ENCODE data around the gene MOB1B. TPM values are rescaled to one million over a fixed set of nuclear protein-coding genes. Genes with fewer than 3 reads are reported as not detected.

The MOB1B gene
- total RNA-seq, 1 experiment from 2014 or later = 14.5 TPM

- TF ChIP-seq EZH2 (IDR thresholded peaks at IDR 0.05; ENCODE audit: low read depth) = no peak
- TF ChIP-seq CTCF (conservative IDR thresholded peaks at IDR 0.05) = no peak
- DNase-seq = no peak
- no TSS peak for BruUV-seq (replicated peaks)
- Histone ChIP-seq H3K27me3 (ENCODE audit: insufficient read depth, low read depth) (no peaks in the 10 kb centered on the region), H3K4me1 (replicated peaks; ENCODE audit: insufficient read depth) (no peaks in the 10 kb centered on the region), H3K79me2 (ENCODE audit: low read depth) (no peaks in the 10 kb centered on the region), H4K20me1 (ENCODE audit: insufficient read depth) (no peaks in the 10 kb centered on the region), H3K9me2 (ENCODE audit: insufficient read depth) (no peaks in the 10 kb centered on the region), H3K4me2 (no peak overlapping the region), H3K4me3 (no peak overlapping the region), H3K9me3 (ENCODE audit: insufficient read depth, low read depth) (no peaks in the 10 kb centered on the region), H2AFZ (no peak overlapping the region), H3K27ac (no peak overlapping the region), H3F3A (ENCODE audit: insufficient read depth, low read depth) (no peaks in the 10 kb centered on the region), H3K36me3 (ENCODE audit: low read depth) (no peaks in the 10 kb centered on the region)
- POLR2A ChIA-PET (ENCODE audit: unreplicated experiment) = no interaction called here
- CTCF ChIA-PET = no interaction called here
- intact Hi-C loops (cut with micrococcal nuclease; ENCODE audit: unreplicated experiment) = no loop called here
These were observed 33.0 kb downstream of the MOB1B start for GRCh38 chr4:70935038-70935695.

GRCh38 chr4:70936200-70936787 is 34.1 kb downstream of the MOB1B start:
- no peaks in the 10 kb centered on the region for H3K36me3 ChIP-seq (ENCODE audit: low read depth)
- H3K9me2 ChIP-seq (ENCODE audit: insufficient read depth) = no peaks in the 10 kb centered on the region
- no peak overlapping the region for H2AFZ ChIP-seq
- no peaks in the 10 kb centered on the region for H3K27me3 ChIP-seq (ENCODE audit: insufficient read depth, low read depth)
- H3K9me3 ChIP-seq (ENCODE audit: insufficient read depth, low read depth) = no peaks in the 10 kb centered on the region
- H3K27ac ChIP-seq = no peak overlapping the region
- no peak for DNase-seq
- TF ChIP-seq CTCF (conservative IDR thresholded peaks at IDR 0.05) (no peak), EZH2 (IDR thresholded peaks at IDR 0.05; ENCODE audit: low read depth) (no peak)
- BruUV-seq (replicated peaks) = no TSS peak
- intact Hi-C loops (cut with micrococcal nuclease; ENCODE audit: unreplicated experiment) = no loop called here
- no peaks in the 10 kb centered on the region for H3K4me1 ChIP-seq (replicated peaks; ENCODE audit: insufficient read depth)
- no peak overlapping the region for H3K4me3 ChIP-seq
- no peak overlapping the region for H3K4me2 ChIP-seq
- H3K79me2 ChIP-seq (ENCODE audit: low read depth) = no peaks in the 10 kb centered on the region
- CTCF ChIA-PET = no interaction called here
- no peaks in the 10 kb centered on the region for H3F3A ChIP-seq (ENCODE audit: insufficient read depth, low read depth)
- POLR2A ChIA-PET (ENCODE audit: unreplicated experiment) = no interaction called here
- no peaks in the 10 kb centered on the region for H4K20me1 ChIP-seq (ENCODE audit: insufficient read depth)

- Histone ChIP-seq H3K36me3 (ENCODE audit: low read depth) (no peaks in the 10 kb centered on the region), H3K9me3 (ENCODE audit: insufficient read depth, low read depth) (no peaks in the 10 kb centered on the region), H3K27ac (no peak overlapping the region), H4K20me1 (ENCODE audit: insufficient read depth) (no peaks in the 10 kb centered on the region), H3K4me1 (replicated peaks; ENCODE audit: insufficient read depth) (no peaks in the 10 kb centered on the region), H3K27me3 (ENCODE audit: insufficient read depth, low read depth) (no peaks in the 10 kb centered on the region), H3K9me2 (ENCODE audit: insufficient read depth) (no peaks in the 10 kb centered on the region), H3K4me3 (no peak overlapping the region), H3K79me2 (ENCODE audit: low read depth) (no peaks in the 10 kb centered on the region), H2AFZ (no peak overlapping the region), H3K4me2 (no peak overlapping the region), H3F3A (ENCODE audit: insufficient read depth, low read depth) (no peaks in the 10 kb centered on the region)
- TF ChIP-seq CTCF (conservative IDR thresholded peaks at IDR 0.05) = no peak
- ChIA-PET CTCF (interaction anchor here (0.5 kb wide), 1 partner anchor 186 kb away, joined by 3 read pairs; no protein-coding TSS in a partner anchor), POLR2A (ENCODE audit: unreplicated experiment) (interaction anchor here (0.6 kb wide), 1 partner anchor 56 kb away, joined by 11 read pairs; the partner anchor contains the start of gene DCK)
- intact Hi-C loops (cut with micrococcal nuclease; ENCODE audit: unreplicated experiment) = no loop called here
- DNase-seq = no peak
- BruUV-seq (replicated peaks) = no TSS peak
These were observed 35.9 kb downstream of the MOB1B start for GRCh38 chr4:70938086-70938485.
